A673 (cell line): ENCODE measurements around the gene GMEB2. TPM values are rescaled to one million over a fixed set of nuclear protein-coding genes. Genes with fewer than 3 reads are reported as not detected.

ENCODE experiments used
- BruUV-seq: library from RNA; stranded (reverse); fragments of 400-500 nt; replicated peaks from 2 replicates; lab custom pipeline; 2021; lab: Mats Ljungman, UMichigan
- CTCF ChIA-PET: fragments of 300-600 bp; sonication (Branson Sonifier 250); formaldehyde crosslinking; loops from one replicate; lab custom pipeline; 2022; ENCODE audit warnings: antibody characterized with exemption; lab: Charles Lee
- POLR2A ChIA-PET: fragments of 300-600 bp; sonication (Branson Sonifier 250); formaldehyde crosslinking; loops from one replicate; lab custom pipeline; 2022; ENCODE audit warnings: antibody characterized with exemption; ENCODE audit not compliant: low non-redundant PET; lab: Charles Lee
- DNase-seq: peaks from one replicate; pipeline ENCODE4 v3.0.0-alpha.2; 2015; ENCODE audit warnings: low spot score
- H3K27ac ChIP-seq: fragments of 200-600 bp; sonication (generic); 2 replicates; pipeline ENCODE4 v1.5.1; 2016; ENCODE audit warnings: mixed run types, low read depth, mild to moderate bottlenecking, mixed read lengths, antibody characterized with exemption, low read length; ENCODE audit not compliant: poor library complexity, severe bottlenecking
- H3K27me3 ChIP-seq: fragments of 200-600 bp; sonication (generic); replicated peaks from 2 replicates; pipeline ENCODE4 v1.6.1; 2017; ENCODE audit warnings: mixed run types, low read depth, mild to moderate bottlenecking, mixed read lengths, antibody characterized with exemption, low read length; ENCODE audit not compliant: insufficient read depth, poor library complexity
- H3K36me3 ChIP-seq: fragments of 200-600 bp; sonication (generic); 2 replicates; pipeline ENCODE4 v1.6.1; 2016; ENCODE audit warnings: mixed run types, mild to moderate bottlenecking, mixed read lengths, antibody characterized with exemption, low read length; ENCODE audit not compliant: insufficient read depth, poor library complexity, severe bottlenecking
- H3K4me1 ChIP-seq: fragments of 200-600 bp; sonication (generic); 2 replicates; pipeline ENCODE4 v1.6.1; 2017; ENCODE audit warnings: mixed run types, mild to moderate bottlenecking, mixed read lengths, antibody characterized with exemption, low read length; ENCODE audit not compliant: insufficient read depth, poor library complexity, severe bottlenecking
- H3K4me3 ChIP-seq: fragments of 200-600 bp; sonication (generic); 2 replicates; pipeline ENCODE4 v1.5.1; 2016; ENCODE audit warnings: low read depth, mixed run types, mild to moderate bottlenecking, mixed read lengths, low read length; ENCODE audit not compliant: poor library complexity, severe bottlenecking
- H3K9me3 ChIP-seq: fragments of 200-600 bp; sonication (generic); 2 replicates; pipeline ENCODE4 v1.6.1; 2016; ENCODE audit warnings: mixed run types, low read depth, mild to moderate bottlenecking, mixed read lengths, antibody characterized with exemption, low read length; ENCODE audit not compliant: poor library complexity, severe bottlenecking
- CTCF ChIP-seq: fragments of 300-800, 200-600 bp; sonication (generic); conservative IDR thresholded peaks from 2 replicates; pipeline ENCODE4 v1.5.1; 2017; ENCODE audit warnings: low read depth, mild to moderate bottlenecking, antibody characterized with exemption, low read length, moderate library complexity, mixed read lengths
- EZH2 ChIP-seq: fragments of 200-600 bp; sonication (generic); IDR thresholded peaks from 2 replicates; pipeline ENCODE4 v1.6.1; 2017; ENCODE audit warnings: borderline replicate concordance, low read depth, mild to moderate bottlenecking, mixed read lengths, antibody characterized with exemption, low read length; ENCODE audit not compliant: poor library complexity, severe bottlenecking
- intact Hi-C: fragments of 100-400 bp; cut with micrococcal nuclease; formaldehyde crosslinking; loops from one replicate; pipeline ENCODE4 v1.10.0; 2022; ENCODE audit not compliant: unreplicated experiment
- total RNA-seq: library from RNA; stranded (reverse); gene quantifications from 2 replicates; pipeline ENCODE4 v1.2.3, GENCODE V29; 2021

Gene GMEB2
- total RNA-seq, 1 experiment from 2014 or later: 12.8 TPM

GRCh38 chr20:63547725-63548480 is 79.0 kb downstream of the GMEB2 start, which contains the start of gene SRMS:
Gene SRMS (minus strand): TSS chr20:63547749. CDS start chr20:63547463, 286 bp downstream.
- no TSS peak for BruUV-seq
- Histone ChIP-seq H3K36me3 (no peaks in the 10 kb centered on the region), H3K27me3 (peaks cover 48% of the 10 kb centered on the region), H3K9me3 (no peaks in the 10 kb centered on the region), H3K4me3 (no peak within 1 kb of the TSS), H3K4me1 (peaks cover 4% of the 10 kb centered on the region), H3K27ac (no peak within 1 kb of the TSS)
- DNase-seq: no peak
- POLR2A ChIA-PET: no interaction called here
- CTCF ChIA-PET: no interaction called here
- intact Hi-C loops: no loop called here
- TF ChIP-seq CTCF (no peak), EZH2 (no peak)

- no peak overlapping the region for H3K27ac ChIP-seq
- H3K36me3 ChIP-seq: no peaks in the 10 kb centered on the region
- no peak overlapping the region for H3K4me3 ChIP-seq
- CTCF ChIA-PET: no interaction called here
- DNase-seq: no peak
- intact Hi-C loops: no loop called here
- H3K4me1 ChIP-seq: no peaks in the 10 kb centered on the region
- BruUV-seq: no TSS peak
- POLR2A ChIA-PET: no interaction called here
- no peaks in the 10 kb centered on the region for H3K9me3 ChIP-seq
- peak; percentile 51 for TF ChIP-seq EZH2
- TF ChIP-seq CTCF: no peak
- peaks cover 48% of the 10 kb centered on the region for H3K27me3 ChIP-seq
Observed at GRCh38 chr20:63546956-63547724, 79.8 kb downstream of the GMEB2 start.

- intact Hi-C loops: no loop called here
- POLR2A ChIA-PET: no interaction called here
- H3K4me3 ChIP-seq: no peak overlapping the region
- no peak for TF ChIP-seq CTCF
- H3K4me1 ChIP-seq: no peaks in the 10 kb centered on the region
- CTCF ChIA-PET: no interaction called here
- DNase-seq: no peak
- H3K36me3 ChIP-seq: no peaks in the 10 kb centered on the region
- peaks cover 48% of the 10 kb centered on the region for H3K27me3 ChIP-seq
- no peak overlapping the region for H3K27ac ChIP-seq
- no peaks in the 10 kb centered on the region for H3K9me3 ChIP-seq
- BruUV-seq: no TSS peak
Observed at GRCh38 chr20:63546256-63546955, 80.5 kb downstream of the GMEB2 start.
